ENCODE results near the gene SEL1L2.

SEL1L2 gene

DNA sequence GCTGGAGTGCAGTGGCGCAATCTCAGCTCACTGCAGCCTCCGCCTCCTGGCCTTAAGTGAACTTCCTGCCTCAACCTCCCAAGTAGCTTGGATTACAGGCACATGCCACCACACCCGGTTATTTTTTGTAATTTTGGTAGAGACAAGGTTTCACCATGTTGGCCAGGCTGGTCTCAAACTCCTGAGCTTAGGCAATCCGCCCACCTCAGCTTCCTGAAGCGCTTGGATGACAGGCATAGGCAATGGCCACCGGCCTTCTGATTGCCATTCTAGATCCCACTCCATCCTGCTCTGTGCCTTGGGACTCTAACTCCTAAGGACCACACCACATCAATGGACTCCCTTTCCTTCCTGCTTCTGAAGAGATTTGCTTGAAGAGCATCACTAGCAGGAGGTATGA, 60.6 kb downstream of the SEL1L2 start:
- no peak for DNase-seq

DNA sequence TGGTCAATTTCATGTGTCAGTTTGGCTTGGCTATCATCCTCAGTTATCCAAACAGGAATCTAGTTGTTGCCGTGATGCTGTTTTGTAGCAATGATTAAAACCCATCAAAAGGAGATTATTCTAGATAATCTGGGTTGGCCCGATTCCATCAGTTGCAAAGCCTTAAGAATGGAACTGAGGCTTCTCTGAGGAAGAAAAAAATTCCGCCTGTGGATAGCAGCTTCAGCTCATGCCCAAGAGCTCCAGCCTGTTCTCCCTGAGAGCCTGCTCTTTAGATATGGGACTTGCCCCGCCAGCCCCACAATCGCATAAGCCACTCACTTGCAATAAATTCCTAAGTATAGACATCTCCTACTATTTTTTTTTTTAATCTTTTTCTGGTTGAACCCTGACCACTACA, 61.5 kb downstream of the SEL1L2 start:
- no peak for DNase-seq

DNA sequence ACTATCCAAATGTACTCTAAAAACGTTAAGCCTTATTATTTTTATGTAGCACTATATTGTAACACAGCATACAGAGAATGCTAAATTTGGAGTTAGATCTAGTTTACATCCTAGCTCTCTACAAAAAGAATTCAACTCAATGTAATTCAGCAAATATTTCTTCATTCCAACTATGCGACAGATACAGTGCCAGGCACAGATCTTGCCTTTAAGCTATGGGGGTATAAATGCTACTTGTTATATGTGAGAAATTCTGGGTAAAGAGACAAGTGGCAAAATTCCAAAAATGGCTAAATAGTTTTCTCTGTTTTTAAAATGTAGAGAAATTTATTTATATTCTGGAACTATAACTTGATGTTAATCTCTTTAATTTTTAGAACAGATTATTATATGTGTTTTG, 63.2 kb downstream of the SEL1L2 start:
- DNase-seq = no peak

DNA sequence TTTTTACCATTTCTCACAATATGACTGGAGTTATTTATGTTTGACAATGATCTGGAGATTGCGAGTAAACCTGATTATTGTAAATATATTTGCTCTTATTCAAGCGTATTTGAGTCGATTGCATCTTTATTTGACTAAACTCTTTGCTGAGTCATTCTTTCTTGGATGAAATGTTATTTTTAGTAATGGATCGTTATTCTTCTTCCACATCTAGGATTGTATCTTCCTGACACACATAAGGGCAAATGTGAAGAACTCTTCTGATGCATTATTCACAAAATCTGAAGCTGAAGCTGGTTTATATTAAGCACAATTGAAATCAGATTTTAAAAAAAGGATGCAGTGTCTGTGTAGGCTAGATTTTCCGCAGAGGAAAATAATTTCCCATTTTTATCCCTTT, 68.2 kb downstream of the SEL1L2 start:
- no peak for DNase-seq

DNA sequence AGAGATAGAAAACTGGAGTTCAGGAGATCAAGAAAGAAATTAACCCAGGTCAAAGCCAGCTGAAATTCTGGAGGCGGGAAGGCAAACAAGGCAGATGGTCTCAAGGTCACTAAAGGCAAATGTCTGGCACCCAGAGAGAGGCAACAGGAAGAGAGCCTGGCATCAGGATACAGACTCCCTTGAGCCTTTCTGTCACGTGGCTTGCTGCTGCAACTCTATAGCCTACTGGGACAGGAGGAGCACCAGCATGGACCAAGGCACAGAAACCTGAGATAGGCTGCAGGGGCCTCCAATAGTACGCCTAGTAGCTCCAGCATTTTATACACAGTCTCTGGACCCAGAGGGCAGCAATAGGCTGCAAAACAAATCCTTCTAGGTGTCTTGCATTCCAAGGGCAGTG, 75.1 kb downstream of the SEL1L2 start:
- DNase-seq = no peak

DNA sequence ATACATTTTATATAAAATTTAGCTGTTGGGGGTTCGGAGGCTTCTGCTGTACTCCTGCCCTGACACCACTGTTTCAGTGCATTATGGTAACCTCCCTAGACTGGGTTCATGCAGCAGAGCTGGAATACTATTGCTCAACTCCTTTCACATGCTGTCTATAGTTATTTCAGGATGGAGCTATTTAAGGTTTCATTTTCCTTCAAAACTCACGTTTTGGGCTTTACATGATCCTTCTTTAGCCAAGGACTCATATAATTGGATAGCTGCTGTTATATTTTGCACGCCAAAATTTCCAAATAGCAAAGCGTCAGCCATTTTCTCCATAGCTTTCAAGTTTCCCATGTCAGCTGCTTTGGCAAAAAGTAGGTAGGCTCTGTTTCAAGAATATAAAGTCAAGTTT, 76.8 kb downstream of the SEL1L2 start:
- no peak for DNase-seq

DNA sequence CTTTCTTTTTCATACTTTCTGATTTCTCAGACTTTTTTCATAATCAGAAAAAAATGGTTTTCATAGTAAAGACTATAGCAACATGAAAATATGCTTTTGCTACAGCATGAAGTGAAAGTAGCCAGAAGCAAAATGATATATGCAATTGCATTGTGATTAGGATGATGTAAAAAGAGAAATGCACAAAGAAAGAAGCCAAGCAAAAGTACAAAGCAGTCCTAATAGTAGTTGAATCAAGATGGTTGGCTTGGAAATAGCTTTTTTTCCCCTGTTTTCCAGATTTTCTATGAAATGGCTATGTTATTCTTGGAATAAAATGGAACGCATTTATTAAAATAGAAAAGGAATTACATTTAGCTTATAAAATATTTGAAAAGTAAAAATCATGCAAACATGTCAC, 77.3 kb downstream of the SEL1L2 start:
- DNase-seq = no peak

DNA sequence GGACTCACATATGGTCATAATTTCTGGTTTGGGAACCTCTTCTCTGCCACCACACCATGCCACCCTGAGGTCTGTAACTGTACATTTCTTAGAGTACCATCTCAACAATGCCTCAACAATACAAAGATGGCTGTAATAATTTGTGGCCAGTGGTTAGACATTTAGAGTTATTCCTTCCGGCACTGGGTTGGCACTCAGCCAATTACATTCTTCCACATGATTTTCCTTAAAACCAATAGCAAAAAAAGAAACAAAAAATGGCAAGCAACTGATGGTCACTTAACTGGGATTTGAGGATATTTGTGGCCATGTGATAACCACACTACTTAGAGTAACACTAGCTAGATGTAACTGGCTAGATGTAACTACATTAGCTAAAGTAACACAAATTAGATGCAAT, 79.9 kb downstream of the SEL1L2 start:
- DNase-seq = no peak

DNA sequence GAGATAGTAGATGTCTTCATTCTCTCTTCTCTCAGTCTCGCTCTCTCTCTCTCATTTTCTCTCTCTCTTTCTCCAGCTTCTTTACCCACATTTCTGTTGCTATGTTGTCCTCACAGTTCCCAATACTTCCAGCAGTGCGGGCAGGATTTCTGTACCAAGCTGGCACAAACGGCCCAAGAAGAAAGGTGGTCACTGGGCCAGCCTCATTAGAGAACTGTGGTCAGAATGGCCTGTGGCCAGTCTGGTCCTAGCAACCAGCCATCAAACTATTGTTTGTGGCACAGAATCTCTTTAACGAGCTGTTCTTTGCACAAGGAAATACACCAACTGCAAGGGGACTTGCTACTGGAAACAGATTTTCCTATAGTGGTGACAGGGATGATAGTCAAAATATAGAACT, 81.3 kb downstream of the SEL1L2 start:
- no peak for DNase-seq

DNA sequence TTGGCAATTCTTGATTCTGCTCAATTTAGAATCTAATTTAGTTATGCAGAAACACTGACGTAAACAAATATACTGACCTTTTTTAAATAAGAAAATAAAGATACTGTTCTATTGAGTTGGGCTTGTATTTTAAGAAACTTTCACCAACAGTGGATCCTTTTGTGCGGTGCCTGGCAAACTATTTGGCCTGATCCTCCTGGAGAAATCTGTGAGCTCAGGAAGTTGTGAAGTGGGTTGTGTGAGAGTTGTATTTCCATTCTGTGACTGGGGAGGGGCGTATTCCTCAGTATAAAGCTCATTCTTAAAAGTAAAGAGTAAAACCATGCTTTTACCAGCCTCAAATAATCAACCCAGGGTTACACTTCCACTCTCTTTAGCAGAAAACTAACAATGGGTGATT, 85.6 kb downstream of the SEL1L2 start:
- no peak for DNase-seq

DNA sequence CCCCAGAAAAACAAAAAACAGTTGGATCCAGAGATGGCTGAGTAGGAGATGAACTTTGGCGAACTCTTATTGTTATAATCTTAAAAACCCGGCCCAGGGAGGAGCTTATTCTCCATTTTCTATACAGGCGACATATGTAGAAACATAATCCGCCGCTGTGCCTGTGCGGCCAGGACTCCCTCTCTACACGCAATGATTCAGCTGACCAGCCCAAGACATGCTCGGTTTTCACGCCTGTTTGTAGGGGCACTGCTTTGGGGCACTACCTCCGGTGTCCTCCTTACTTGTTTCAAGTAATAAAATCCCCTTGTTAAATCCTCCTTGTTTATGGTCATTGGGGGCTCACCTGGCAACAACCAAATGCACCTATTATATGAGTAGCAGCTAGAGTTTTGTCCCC, 89.9 kb downstream of the SEL1L2 start:
- no peak for DNase-seq

DNA sequence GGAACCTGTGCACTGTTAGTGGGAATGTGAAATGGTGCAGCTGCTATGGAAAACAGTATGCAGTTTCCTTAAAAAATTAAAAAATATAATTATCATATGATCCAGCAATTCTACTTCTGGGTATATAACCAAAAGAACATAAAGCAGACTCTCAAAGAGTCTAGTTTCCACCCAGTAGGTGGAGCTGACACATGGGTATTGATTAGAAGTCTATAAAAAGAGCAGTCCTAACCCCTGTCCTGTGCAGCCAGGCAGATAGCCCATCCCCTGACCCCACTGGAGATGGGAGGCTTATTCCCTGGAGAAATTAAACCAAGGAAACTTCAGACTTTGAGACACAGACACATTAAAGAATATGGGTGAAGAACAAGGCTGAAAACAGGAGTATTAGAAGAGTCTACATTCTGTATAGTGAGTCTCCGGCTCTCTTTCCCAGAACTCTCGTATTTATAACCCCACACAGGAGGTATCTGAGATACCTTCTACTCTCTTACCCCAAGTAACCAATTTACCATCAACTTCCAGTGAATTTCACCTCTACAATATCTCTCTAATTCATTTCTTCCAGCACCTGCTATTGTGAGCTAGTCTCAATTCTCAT, 92.3 kb downstream of the SEL1L2 start:
- no peak for DNase-seq

DNA sequence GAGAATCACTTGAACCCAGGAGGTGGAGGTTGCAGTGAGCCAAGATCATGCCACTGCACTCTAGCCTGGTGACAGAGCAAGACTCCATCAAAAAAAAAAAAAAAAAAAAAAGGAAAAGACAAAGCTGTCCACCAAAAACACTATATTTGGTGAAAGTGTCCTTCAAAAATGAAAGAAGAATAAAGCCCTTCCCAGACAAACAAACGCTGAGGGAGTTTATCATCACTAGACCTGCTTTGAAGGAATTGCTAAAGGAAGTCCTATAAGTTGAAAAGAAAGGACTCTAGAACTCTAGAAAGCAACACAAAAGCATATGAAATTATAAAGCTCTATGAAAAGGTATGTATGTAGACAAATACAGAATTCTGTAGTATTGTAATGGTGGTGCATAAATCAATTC, 98.8 kb downstream of the SEL1L2 start:
- no peak for DNase-seq

DNA sequence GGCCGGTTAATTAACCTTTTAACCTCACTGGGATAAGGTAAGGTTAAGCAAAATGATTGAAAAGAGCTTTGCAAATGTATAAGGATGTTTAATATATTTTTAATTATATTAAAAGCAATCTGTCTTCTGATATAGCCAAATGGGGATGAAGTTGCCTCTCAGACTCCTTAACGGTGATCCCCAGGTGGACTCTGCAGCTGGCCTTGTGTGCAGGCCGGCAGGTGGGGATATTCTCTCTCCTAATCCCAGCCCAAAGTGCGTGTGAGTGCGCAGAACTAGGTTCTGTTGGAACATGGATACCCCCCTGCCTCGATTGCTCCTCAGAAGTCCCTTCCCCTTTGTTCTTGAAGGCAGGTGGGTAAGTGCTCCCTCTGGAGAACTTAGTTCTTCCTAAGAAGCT, 105.6 kb downstream of the SEL1L2 start:
- no peak for DNase-seq

DNA sequence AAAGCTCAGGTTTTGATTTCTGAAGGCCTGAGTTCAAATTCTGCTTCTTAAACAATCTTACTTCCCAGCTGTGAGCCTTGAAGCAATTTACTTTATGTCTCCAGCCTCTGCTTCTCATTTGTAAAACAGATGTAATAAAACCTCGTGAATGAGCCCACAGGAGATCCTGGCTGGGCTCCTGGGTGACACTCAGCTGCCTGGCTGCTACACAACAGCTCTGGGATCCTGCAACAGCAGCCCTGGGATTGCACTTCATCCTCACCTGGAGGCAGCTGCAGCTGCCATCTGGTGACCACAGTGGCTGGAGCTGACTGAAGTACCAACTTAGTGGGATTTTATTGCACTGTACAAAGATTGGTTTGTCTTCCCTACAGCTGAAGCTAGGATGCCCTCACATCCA, 107.0 kb downstream of the SEL1L2 start:
- DNase-seq = no peak

DNA sequence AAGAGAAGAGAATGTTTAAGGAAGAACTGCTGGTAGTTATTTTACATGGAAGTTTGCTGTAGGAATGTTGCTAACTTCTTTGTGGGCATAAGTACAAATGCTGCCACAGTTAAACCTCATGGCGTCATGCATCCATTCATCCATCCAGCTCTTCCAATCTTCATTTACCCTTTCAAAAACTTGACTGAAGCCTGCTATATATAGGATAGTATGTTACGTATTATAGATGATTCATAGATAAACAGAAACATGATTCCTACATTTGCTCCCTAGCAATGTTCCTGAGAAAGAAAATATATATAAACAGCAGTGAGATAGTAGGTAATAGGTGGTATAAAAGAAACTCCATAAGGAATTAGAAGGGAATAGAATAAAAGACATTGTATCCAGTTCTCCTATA, 111.8 kb downstream of the SEL1L2 start:
- no peak for DNase-seq

DNA sequence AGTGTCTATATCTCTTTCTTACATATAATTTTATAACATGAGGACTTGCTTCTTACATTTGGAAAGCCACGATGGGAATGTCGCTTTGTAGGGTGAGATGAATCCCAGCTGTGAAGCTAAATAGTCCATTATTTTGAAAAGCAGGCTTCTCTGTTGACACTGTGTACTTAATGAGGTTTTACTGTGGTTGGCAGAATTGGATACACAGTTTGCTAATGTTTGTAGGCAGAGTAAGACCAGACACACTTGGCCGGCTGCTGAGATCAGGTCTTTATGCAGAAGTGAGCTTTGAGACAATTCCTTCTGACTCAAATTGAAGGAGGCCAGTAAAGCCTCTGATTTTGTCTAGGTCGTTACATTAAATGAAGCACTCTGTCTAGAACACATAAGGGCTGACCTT, 112.6 kb downstream of the SEL1L2 start:
- DNase-seq = no peak

DNA sequence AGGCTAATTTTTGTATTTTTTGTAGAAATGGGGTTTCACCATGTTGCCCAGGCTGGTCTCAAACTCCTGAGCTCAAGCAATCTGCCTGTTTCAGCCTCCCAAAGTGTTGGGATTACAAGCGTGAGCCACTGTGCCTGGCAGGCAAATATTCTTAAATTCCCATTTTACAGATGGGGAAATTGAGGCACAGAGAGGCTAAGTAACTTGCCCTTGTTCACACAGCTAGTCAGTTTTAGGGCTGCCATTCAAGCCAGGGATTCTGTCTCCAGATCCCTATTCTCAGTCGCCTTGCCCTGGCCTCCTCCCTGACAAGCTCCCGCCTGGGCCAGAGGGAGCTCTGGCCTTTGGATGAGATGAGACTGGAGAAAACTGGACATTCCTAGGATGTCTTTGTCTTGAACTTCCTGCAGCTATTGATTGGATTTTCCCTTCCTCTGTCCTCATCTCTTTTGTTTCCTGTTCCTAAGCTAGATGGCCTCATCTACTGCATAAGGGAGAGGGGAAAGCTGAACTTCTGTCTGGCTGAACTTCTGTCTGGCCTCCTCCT, 115.1 kb downstream of the SEL1L2 start:
- no peak for DNase-seq

DNA sequence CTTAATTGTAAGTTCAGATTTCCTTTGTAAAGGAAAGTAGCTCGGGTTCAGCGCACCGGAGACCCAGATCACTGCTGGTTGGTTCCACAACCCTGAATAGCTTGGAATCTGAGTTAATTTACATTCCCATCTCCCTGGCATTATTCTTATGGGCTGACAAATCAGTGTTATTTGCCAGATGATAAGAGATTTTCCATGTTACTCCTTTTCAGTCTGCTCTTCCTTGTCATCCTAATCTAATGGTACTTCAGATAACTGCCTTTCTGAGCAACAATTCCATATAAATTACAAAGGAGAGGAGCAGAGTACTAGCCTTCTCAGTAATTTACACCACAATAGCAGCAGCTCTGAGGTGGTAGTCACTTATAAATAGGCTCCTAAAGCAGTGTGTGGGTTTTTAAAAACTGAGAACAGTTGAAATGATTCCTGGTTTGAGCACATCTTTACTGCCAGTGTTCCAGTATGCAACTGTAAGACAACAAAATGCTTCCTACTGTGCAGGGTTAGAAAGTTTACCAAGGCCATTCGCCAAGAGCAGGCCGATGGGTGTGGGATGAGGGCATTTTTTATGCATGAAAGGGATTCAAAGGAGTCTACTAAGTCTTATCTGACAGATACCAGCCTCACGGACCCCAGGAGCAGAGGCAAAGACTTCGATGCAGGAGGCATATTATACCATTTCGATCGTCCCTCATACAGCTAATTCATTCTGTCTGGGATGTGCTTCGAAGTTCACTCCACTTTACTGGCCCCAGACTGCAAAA, 115.8 kb downstream of the SEL1L2 start:
- DNase-seq = no peak

DNA sequence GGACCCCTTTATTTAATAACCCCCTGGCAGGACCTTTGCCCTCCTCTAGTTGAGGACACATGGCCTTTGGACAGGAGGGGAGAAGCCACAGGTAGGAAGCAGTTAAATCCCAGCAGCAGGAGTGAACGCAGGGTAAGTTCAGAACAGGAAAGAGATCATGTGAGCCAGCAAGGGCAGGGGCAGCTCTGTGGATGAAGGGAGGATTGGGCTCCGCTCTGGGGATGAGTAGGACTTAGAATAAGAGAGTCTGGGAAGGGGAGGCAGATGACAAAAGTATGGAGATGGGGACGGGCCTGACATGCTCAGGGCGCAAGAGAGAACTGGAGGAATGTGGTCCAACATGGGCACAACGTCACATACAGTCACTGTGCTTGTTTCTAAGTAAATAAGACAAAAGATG, 116.6 kb downstream of the SEL1L2 start:
- DNase-seq = no peak

DNA sequence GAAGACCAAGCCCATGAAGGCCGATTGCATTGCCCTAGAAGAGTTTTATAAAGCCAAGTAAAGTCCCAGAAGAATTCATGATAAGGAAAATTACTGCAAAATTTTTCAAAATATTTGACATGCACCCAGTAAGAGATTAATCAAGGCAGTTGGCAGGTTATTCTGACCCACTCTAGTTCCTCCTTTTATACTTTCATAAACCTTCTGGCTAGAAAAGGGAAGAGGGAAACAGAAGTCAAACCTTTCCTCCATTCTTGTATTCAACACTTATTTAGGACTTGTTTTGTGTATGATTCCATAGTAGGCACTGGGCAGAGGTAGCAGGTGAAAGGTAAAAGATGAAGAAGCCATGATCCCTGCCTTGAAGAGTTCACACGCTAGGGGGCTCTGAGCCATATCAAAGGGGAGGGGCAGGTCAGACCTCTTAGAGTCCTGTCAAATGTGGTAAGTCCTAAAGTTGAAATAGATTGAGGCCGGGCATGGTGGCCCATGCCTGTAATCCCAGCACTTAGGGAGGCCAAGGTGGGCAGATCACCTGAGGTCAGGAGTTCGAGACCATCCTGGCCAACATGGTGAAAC, 120.2 kb downstream of the SEL1L2 start:
- no peak for DNase-seq

DNA sequence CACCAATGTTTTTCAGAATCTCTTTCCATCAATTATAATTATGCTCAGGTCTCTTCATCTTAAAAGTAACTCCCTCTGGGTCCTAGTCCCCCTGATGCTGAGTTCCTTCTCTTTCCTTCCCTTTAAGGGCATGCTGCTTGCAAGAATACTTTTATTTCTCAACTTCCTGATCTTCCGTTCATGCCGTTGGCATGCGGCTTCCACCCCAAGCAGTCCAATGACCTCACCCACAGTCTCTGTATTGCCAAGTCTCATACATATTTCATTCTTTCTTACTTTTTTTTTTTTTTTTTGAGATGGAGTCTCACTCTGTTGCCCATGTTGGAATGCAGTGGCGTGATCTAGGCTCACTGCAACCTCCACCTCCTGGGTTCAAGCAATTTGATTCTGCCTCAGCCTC, 122.1 kb downstream of the SEL1L2 start:
- no peak for DNase-seq

DNA sequence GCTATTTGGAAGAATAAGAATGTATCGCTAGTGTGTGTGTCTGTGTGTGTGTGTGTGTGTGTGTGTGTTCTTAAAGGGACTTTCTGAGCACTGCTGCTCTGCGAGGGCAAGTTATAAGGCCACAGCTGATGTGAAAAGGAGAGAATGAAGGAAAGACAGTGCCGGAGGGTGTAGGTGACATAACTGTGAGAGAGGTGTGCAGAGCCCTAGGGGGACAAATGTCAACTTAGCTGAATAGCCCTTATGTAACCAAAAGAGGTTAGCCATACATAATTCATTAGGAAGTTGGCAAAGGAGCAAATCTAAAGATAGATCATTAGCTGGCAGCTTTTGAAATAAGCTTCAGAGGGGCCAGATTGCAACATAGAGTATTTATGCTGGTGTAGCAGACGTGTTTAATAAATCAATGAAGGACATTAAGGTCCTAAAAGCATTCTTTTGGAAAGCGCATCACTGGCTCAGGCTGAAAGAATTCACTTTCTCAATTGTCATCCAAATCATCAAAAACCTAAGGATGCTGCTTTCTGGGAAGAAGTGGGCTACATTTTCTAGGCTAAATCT, 124.5 kb downstream of the SEL1L2 start:
- no peak for DNase-seq

DNA sequence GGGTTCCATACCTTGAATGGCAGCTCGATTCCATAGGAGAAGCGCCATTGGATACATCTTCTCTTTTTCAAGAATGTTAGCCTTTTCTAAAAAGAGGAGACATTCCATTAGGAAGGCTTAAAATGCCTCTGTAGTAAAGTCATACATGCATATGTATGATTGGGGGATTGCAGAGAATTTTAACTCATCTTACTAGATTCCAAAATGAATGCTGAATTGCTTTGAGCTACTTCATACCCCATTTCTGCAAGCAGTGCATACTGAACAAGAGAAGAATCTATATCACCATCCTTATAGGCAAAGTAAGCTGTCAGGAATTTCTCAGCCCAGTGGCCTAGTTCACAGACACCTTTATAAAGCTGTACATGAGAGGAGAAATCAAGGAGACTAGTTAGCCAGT, 125.3 kb downstream of the SEL1L2 start:
- no peak for DNase-seq

Measured in left hindlimb (tissue), 1 donor.